OCI-LY1 (cell line): Measurements from ENCODE around the gene TMEM52.

ENCODE experiments used
- H2AFZ ChIP-seq: fragments of 200-600 bp; sonication (generic), shearing (Covaris generic); 2 replicates; pipeline ENCODE4 v1.6.0; 2014; ENCODE audit warnings: antibody characterized with exemption, mild to moderate bottlenecking, low read length
- H3F3A ChIP-seq: fragments of 200-600 bp; sonication (generic), shearing (Covaris generic); 2 replicates; pipeline ENCODE4 v1.6.0; 2014; ENCODE audit warnings: mild to moderate bottlenecking, antibody characterized with exemption, low read length, moderate library complexity; ENCODE audit not compliant: insufficient read depth
- H3K27ac ChIP-seq: fragments of 200-600 bp; sonication (generic); 2 replicates; pipeline ENCODE4 v1.5.1; 2014; ENCODE audit warnings: low read length, mixed run types, mild to moderate bottlenecking, low read depth; ENCODE audit not compliant: poor library complexity, severe bottlenecking
- H3K27me3 ChIP-seq: fragments of 200-600 bp; sonication (generic); 2 replicates; pipeline ENCODE4 v1.6.0; 2014; ENCODE audit warnings: antibody characterized with exemption, mild to moderate bottlenecking, low read length, moderate library complexity; ENCODE audit not compliant: insufficient read depth
- H3K36me3 ChIP-seq: fragments of 200-600 bp; sonication (generic); 2 replicates; pipeline ENCODE4 v1.6.1; 2014; ENCODE audit warnings: mild to moderate bottlenecking, antibody characterized with exemption, low read length, moderate library complexity, mixed read lengths; ENCODE audit not compliant: insufficient read depth
- H3K4me1 ChIP-seq: fragments of 200-600 bp; sonication (generic); 2 replicates; pipeline ENCODE4 v1.5.1; 2014; ENCODE audit warnings: mild to moderate bottlenecking, low read length, moderate library complexity; ENCODE audit not compliant: insufficient read depth, severe bottlenecking
- H3K4me2 ChIP-seq: fragments of 200-600 bp; sonication (generic), shearing (Covaris generic); 2 replicates; pipeline ENCODE4 v1.6.1; 2014; ENCODE audit warnings: low read length
- H3K4me3 ChIP-seq: fragments of 200-600 bp; sonication (generic); 2 replicates; pipeline ENCODE4 v1.5.1; 2014; ENCODE audit warnings: low read length, low read depth, mild to moderate bottlenecking, mixed read lengths; ENCODE audit not compliant: poor library complexity, severe bottlenecking
- H3K79me2 ChIP-seq: fragments of 200-600 bp; shearing (Covaris generic); 2 replicates; pipeline ENCODE4 v1.6.1; 2016; ENCODE audit warnings: mixed run types, low read length, mixed read lengths; ENCODE audit not compliant: insufficient read depth
- H3K9ac ChIP-seq: fragments of 200-600 bp; sonication (generic), shearing (Covaris generic); 2 replicates; pipeline ENCODE4 v1.6.1; 2014; ENCODE audit warnings: mild to moderate bottlenecking, low read length, mixed read lengths
- H3K9me2 ChIP-seq: fragments of 200-600 bp; sonication (generic), shearing (Covaris generic); 2 replicates; pipeline ENCODE4 v1.6.1; 2014; ENCODE audit warnings: low read depth, mild to moderate bottlenecking, low read length, mixed read lengths
- H3K9me3 ChIP-seq: fragments of 200-600 bp; shearing (Covaris generic); 2 replicates; pipeline ENCODE4 v1.6.1; 2014; ENCODE audit warnings: low read length, mixed read lengths
- H4K20me1 ChIP-seq: fragments of 200-600 bp; sonication (generic), shearing (Covaris generic); 2 replicates; pipeline ENCODE4 v1.6.0; 2016; ENCODE audit warnings: mild to moderate bottlenecking, low read length; ENCODE audit not compliant: insufficient read depth
- EZH2 ChIP-seq: fragments of 200-600 bp; sonication (generic), shearing (Covaris generic); IDR thresholded peaks from 2 replicates; pipeline ENCODE4 v1.8.0; 2017; ENCODE audit warnings: borderline replicate concordance, mixed run types, mild to moderate bottlenecking, antibody characterized with exemption, low read length, moderate library complexity, mixed read lengths
- TF ChIP-seq, protein P1 (sequence below): fragments of 200-600 bp; sonication (generic), shearing (Covaris generic); IDR thresholded peaks from 2 replicates; pipeline ENCODE4 v1.5.1; 2017; ENCODE audit warnings: mild to moderate bottlenecking, antibody characterized with exemption, low read length, moderate library complexity, mixed read lengths

TMEM52 gene

DNA sequence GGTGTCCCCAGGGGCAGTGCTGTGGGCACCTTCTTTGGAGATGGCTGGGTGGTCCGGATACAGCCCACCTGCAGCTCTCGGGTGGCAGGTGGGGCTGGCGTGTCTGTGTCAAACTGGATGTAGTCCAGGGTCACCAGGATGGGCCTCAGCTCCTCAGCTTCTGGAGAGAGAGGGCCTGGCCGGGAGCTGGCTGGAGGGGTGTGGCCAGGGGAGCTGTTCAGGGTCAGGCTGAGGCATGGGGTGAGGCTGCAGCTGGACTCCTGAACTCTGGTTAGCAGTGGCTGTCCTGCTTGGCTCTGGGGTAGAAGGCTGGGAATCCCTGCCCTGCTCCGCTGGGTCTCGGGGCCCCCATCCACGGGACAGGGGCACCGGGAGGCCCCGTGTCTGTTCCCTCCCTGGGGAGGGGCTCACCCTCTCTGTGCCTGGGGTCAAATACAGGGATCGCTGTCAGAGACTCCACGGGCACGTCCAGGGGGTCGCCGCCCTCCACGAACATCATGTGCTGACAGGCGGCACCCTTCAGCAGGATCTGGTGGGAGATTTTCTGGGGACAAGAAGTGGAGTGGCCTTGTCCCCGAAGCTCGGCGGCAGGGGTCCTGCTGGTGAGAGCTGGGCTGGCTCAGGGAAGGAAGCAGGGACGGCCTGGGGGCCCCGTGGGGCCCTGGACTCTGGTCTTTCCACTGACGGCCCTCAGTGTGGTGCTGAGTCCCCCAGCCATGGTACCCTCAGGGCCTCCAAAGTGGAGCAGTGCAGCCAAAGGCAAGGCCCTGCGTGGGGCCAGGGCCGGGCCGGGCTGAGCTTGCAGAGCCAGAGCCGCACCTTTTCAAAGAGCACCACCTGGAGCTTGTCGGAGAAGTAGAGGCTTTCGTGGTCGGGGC, 4.1 kb upstream of the TMEM52 start:
- H3K4me1 ChIP-seq, result peaks cover 9% of the 10 kb centered on the region
- H3K4me2 ChIP-seq, result no peak overlapping the region
- H3K4me3 ChIP-seq, result no peak overlapping the region
- H3F3A ChIP-seq, result no peaks in the 10 kb centered on the region
- H3K27ac ChIP-seq, result no peak overlapping the region
- no peaks in the 10 kb centered on the region for H3K9me2 ChIP-seq
- H3K9me3 ChIP-seq, result no peaks in the 10 kb centered on the region
- TF ChIP-seq, protein P1, sequence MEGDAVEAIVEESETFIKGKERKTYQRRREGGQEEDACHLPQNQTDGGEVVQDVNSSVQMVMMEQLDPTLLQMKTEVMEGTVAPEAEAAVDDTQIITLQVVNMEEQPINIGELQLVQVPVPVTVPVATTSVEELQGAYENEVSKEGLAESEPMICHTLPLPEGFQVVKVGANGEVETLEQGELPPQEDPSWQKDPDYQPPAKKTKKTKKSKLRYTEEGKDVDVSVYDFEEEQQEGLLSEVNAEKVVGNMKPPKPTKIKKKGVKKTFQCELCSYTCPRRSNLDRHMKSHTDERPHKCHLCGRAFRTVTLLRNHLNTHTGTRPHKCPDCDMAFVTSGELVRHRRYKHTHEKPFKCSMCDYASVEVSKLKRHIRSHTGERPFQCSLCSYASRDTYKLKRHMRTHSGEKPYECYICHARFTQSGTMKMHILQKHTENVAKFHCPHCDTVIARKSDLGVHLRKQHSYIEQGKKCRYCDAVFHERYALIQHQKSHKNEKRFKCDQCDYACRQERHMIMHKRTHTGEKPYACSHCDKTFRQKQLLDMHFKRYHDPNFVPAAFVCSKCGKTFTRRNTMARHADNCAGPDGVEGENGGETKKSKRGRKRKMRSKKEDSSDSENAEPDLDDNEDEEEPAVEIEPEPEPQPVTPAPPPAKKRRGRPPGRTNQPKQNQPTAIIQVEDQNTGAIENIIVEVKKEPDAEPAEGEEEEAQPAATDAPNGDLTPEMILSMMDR, result no peak
- TF ChIP-seq EZH2, result no peak
- H3K79me2 ChIP-seq, result no peaks in the 10 kb centered on the region
- H2AFZ ChIP-seq, result no peak overlapping the region
- H3K36me3 ChIP-seq, result no peaks in the 10 kb centered on the region
- H3K27me3 ChIP-seq, result 0 out of 2 replicates have a peak, but pooled peaks cover 4% of the 10 kb centered on the region
- no peaks in the 10 kb centered on the region for H4K20me1 ChIP-seq
- no peak overlapping the region for H3K9ac ChIP-seq

DNA sequence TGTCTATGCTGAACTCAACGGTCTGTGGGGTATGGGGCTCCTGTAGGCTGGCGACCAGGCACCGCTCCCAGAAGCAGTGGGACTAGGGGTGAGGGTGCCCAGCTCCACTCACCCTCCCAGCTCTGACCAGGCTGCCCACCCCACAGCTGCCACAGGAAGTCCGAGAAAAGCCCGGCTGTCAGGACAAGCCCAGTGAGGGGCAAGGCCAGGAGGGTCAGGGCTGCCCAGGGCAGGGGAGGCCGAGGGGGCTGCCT, 3.5 kb upstream of the TMEM52 start:
- H3K79me2 ChIP-seq, result no peaks in the 10 kb centered on the region
- no peak overlapping the region for H2AFZ ChIP-seq
- no peaks in the 10 kb centered on the region for H4K20me1 ChIP-seq
- H3K27me3 ChIP-seq, result 0 out of 2 replicates have a peak, but pooled peaks cover 4% of the 10 kb centered on the region
- H3K4me1 ChIP-seq, result peaks cover 9% of the 10 kb centered on the region
- TF ChIP-seq EZH2, result no peak
- TF ChIP-seq, protein P1, result no peak
- no peaks in the 10 kb centered on the region for H3K9me3 ChIP-seq
- H3K4me2 ChIP-seq, result no peak overlapping the region
- H3K9me2 ChIP-seq, result no peaks in the 10 kb centered on the region
- no peak overlapping the region for H3K9ac ChIP-seq
- H3K27ac ChIP-seq, result no peak overlapping the region
- H3K4me3 ChIP-seq, result no peak overlapping the region
- H3K36me3 ChIP-seq, result no peaks in the 10 kb centered on the region
- no peaks in the 10 kb centered on the region for H3F3A ChIP-seq

DNA sequence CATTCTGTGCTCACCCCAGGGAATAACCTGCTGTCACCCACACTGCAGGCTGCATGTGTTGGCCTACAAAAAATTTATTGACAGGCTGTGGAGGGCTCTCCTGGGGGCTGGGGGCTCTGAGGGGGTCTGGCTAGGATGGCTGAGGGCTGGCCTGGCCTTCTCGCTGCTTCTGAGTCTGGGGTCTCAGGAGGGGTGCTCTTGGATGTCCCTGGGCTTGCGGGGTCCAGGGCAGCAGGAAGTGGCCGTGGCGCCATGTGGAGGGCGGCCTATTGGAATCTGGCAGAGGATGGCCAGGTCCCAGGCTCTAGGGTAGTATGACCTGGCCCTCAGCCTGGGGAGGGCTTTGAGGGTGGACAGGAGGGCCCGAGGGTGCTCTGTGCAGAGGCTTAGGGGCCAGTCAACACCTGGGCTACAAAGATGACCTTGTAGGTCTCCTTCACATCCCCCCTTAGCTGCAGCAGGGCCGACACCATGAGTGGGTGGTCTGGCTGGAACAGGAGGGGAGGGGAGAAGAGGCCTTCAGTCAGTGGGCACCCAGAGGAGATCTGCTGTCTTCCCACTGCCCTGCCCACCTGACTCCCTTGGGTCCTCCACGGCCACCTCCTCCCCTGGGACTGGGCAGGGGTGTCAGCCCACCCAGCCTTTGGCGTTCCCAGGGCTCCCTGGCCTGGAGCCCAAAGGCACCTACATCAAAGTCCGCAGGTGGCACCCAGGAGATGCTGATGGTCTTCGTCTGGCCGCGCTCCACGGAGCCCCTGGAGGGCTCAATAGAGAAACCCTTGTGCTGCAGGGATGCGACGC, 3.0 kb upstream of the TMEM52 start:
- Histone ChIP-seq H3K4me1 (peaks cover 9% of the 10 kb centered on the region), H3K27me3 (0 out of 2 replicates have a peak, but pooled peaks cover 4% of the 10 kb centered on the region), H3K79me2 (no peaks in the 10 kb centered on the region), H3K9me3 (no peaks in the 10 kb centered on the region), H3K9ac (no peak overlapping the region), H3F3A (no peaks in the 10 kb centered on the region), H3K27ac (no peak overlapping the region), H3K36me3 (no peaks in the 10 kb centered on the region), H3K4me2 (no peak overlapping the region), H3K4me3 (no peak overlapping the region), H4K20me1 (no peaks in the 10 kb centered on the region), H2AFZ (no peak overlapping the region), H3K9me2 (no peaks in the 10 kb centered on the region)
- no peak for TF ChIP-seq EZH2
- TF ChIP-seq, protein P1, result no peak
